HepG2 (cell line): ENCODE data around the gene NKX2-3. TPM values are rescaled to one million over a fixed set of nuclear protein-coding genes. Genes with fewer than 3 reads are reported as not detected.

Experiments
- ATAC-seq: fragments of 200-7000 bp; cut with Tn5 transposase; 3 replicates; pipeline ENCODE4 v1.9.1; 2020; ENCODE audit warnings: mild to moderate bottlenecking, moderate library complexity
- BruUV-seq: library from RNA; stranded (reverse); fragments of 400-500 nt; replicated peaks from 2 replicates; lab custom pipeline; 2021; lab: Mats Ljungman, UMichigan
- CTCF ChIA-PET: fragments of 300-600 bp; formaldehyde crosslinking; extraction: SDS; loops from one replicate; lab custom pipeline; 2021; ENCODE audit warnings: low total read pairs, inconsistent platforms, low intra/inter-chr PET ratio; lab: Yijun Ruan, JAX
- POLR2A ChIA-PET: fragments of 350-600 bp; sonication (Branson Sonifier 250); formaldehyde crosslinking; loops from one replicate; lab custom pipeline; 2020; ENCODE audit warnings: antibody characterized with exemption, inconsistent platforms; lab: Yijun Ruan, JAX
- DNase-seq: peaks from one replicate; pipeline ENCODE4 v3.0.0-alpha.2; 2015; ENCODE audit warnings: low spot score
- FAIRE-seq: peaks from 3 replicates; lab custom pipeline; 2011; peaks lifted over from hg19 to GRCh38; lab: Jason Lieb, UNC
- H2AFZ ChIP-seq: one replicate; pipeline ENCODE4 v1.6.1; 2011; ENCODE audit warnings: low read length, inconsistent platforms
- H3K27ac ChIP-seq: fragments of 300-600 bp; 3 replicates; pipeline ENCODE4 v1.8.0; 2011; ENCODE audit warnings: mixed run types, mild to moderate bottlenecking, mixed read lengths, low read length, inconsistent platforms; ENCODE audit not compliant: insufficient read depth; ENCODE audit errors: extremely low read length
- H3K27me3 ChIP-seq, 2 experiments: fragments of 200-600 bp in 1 of 2; 2 replicates in 1 of 2; 3 replicates in 1 of 2; pipeline versions ENCODE4 v1.6.0 to v1.8.0; 2011; ENCODE audit warnings: low read length in 2 of 2, mild to moderate bottlenecking in 2 of 2, moderate library complexity in 2 of 2, inconsistent platforms in 1 of 2; ENCODE audit not compliant: insufficient read depth in 2 of 2, control insufficient read depth in 1 of 2
- H3K36me3 ChIP-seq, 2 experiments: fragments of 200-600 bp in 1 of 2; replicated peaks in 1 of 2; 2 replicates in 1 of 2; 3 replicates in 1 of 2; pipeline versions ENCODE4 v1.5.1 to v1.8.0; 2011; ENCODE audit warnings: low read length in 2 of 2, inconsistent platforms in 1 of 2; ENCODE audit not compliant: insufficient read depth in 2 of 2, control insufficient read depth in 1 of 2
- H3K4me1 ChIP-seq: 2 replicates; pipeline ENCODE4 v1.5.1; 2012; ENCODE audit warnings: low read length, inconsistent platforms; ENCODE audit not compliant: insufficient read depth
- H3K4me2 ChIP-seq: 2 replicates; pipeline ENCODE4 v1.6.0; 2011; ENCODE audit warnings: low read depth, low read length, inconsistent platforms
- H3K4me3 ChIP-seq, 3 experiments: fragments of 200-600 bp in 1 of 3; sonication (generic), shearing (Covaris generic) in 1 of 3; replicated peaks in 1 of 3; 2 replicates each; pipeline ENCODE4 v1.5.1; 2011 to 2016; ENCODE audit warnings: low read length in 3 of 3, inconsistent platforms in 2 of 3, low read depth in 2 of 3, mild to moderate bottlenecking in 2 of 3, control low read depth in 1 of 3, mixed read lengths in 1 of 3; ENCODE audit not compliant: insufficient read depth in 1 of 3
- H3K79me2 ChIP-seq: one replicate; pipeline ENCODE4 v1.6.1; 2011; ENCODE audit warnings: low read length, inconsistent platforms; ENCODE audit not compliant: insufficient read depth
- H3K9ac ChIP-seq: 2 replicates; pipeline ENCODE4 v1.6.0; 2011; ENCODE audit warnings: mild to moderate bottlenecking, low read depth, low read length, inconsistent platforms; ENCODE audit not compliant: insufficient read depth
- H3K9me3 ChIP-seq: 2 replicates; pipeline ENCODE4 v1.5.1; 2012; ENCODE audit warnings: mild to moderate bottlenecking, low read length
- H4K20me1 ChIP-seq: 2 replicates; pipeline ENCODE4 v1.6.0; 2011; ENCODE audit warnings: inconsistent platforms, mild to moderate bottlenecking, low read length, moderate library complexity; ENCODE audit not compliant: insufficient read depth
- ARNT ChIP-seq: fragments of 450-650 bp; IDR thresholded peaks from 2 replicates; pipeline ENCODE4 v1.6.1; 2017
- CBX2 ChIP-seq, 2 experiments: fragments of 200-600 bp in 1 of 2; sonication (generic); formaldehyde crosslinking in 1 of 2; IDR thresholded peaks; 2 replicates each; pipeline versions ENCODE4 v1.7.0 to v1.8.1; 2018 to 2022; ENCODE audit warnings: low read depth in 2 of 2, low read length in 1 of 2, mild to moderate bottlenecking in 1 of 2, missing genetic modification reagents in 1 of 2
- NBN ChIP-seq: fragments of 450-650 bp; conservative IDR thresholded peaks from 2 replicates; pipeline ENCODE4 v1.6.1; 2017
- SKI ChIP-seq: fragments of 450-650 bp; IDR thresholded peaks from one replicate; pipeline ENCODE4 v1.6.1; 2018; ENCODE audit warnings: mild to moderate bottlenecking; ENCODE audit not compliant: partially characterized antibody
- SMC3 ChIP-seq: IDR thresholded peaks from 2 replicates; pipeline ENCODE4 v1.6.1; 2011; ENCODE audit warnings: low read length, improper control_type of control experiment
- ZNF629 ChIP-seq: sonication (generic); formaldehyde crosslinking; conservative IDR thresholded peaks from 2 replicates; pipeline ENCODE4 v1.5.0; 2020; ENCODE audit warnings: missing genetic modification reagents
- ZNF720 ChIP-seq: sonication (generic); formaldehyde crosslinking; IDR thresholded peaks from 2 replicates; pipeline ENCODE4 v1.4.0; 2020; ENCODE audit warnings: missing genetic modification reagents
- WGBS: methylation state at CpG from one replicate; pipeline ENCODE4 v1.1.6; 2017; ENCODE audit warnings: low lambda C conversion rate; 5-methylcytosine and 5-hydroxymethylcytosine counted together
- in situ Hi-C: cut with HindIII; loops from 2 replicates; pipeline ENCODE4 v1.10.0; 2017; ENCODE audit warnings: low pct_unique_long_range_greater_than_20kb; ENCODE audit not compliant: extremely low pct_ligation_motif_present
- intact Hi-C: fragments of 100-400 bp; cut with micrococcal nuclease; formaldehyde crosslinking; loops from one replicate; pipeline ENCODE4 v1.10.0; 2022; ENCODE audit not compliant: unreplicated experiment
- polyA plus RNA-seq, 8 experiments: library from polyadenylated mRNA; depleted of rRNA in 3 of 8; stranded (reverse) in 7 of 8; unstranded in 1 of 8; fragments of >200 nt; fragmentation: Illumina TruSeq in 4 of 8; extraction: Trizol in 4 of 8; gene quantifications; 2 replicates each; pipeline versions ENCODE4 v1.2.1 to v1.2.3, GENCODE V29; 2011 to 2016; ENCODE audit warnings: low read depth in 4 of 8, missing spikeins in 1 of 8, mixed read lengths in 1 of 8; ENCODE audit not compliant: insufficient read depth in 1 of 8
- total RNA-seq, 5 experiments: library from RNA; depleted of rRNA; stranded (reverse); fragments of >200 nt; fragmentation: Illumina TruSeq; extraction: Trizol; gene quantifications; 2 replicates each; pipeline ENCODE4 v1.2.3, GENCODE V29; 2016; ENCODE audit warnings: low read depth in 1 of 5

The NKX2-3 gene
- total and polyA plus RNA-seq, 2 of the 13 experiments (the other 11 are each of a cell fraction or from before 2014, with no cell fraction given) = not detected

- H3K4me1 ChIP-seq = no peaks in the 10 kb centered on the region
- TF ChIP-seq NBN (no peak), CBX2 (IDR thresholded peaks at IDR 0.05; ENCODE audit: low read depth, low read length) (peak; percentile 94), CBX2 (CRISPR knock-in tag; IDR thresholded peaks at IDR 0.05; ENCODE audit: low read depth) (no peak)
- no peak overlapping the region for H3K27ac ChIP-seq
- H3K9me3 ChIP-seq = no peaks in the 10 kb centered on the region
- in situ Hi-C loops = no loop called here
- intact Hi-C loops = no loop called here
- ATAC-seq (no peak), DNase-seq (no peak), FAIRE-seq (no peak)
- WGBS = 22% methylated on average over 10 of the region's 10 CpGs
- no peak overlapping the region for H3K4me3 ChIP-seq
- H3K4me2 ChIP-seq = no peak overlapping the region
- no peaks in the 10 kb centered on the region for H3K79me2 ChIP-seq
- no peaks in the 10 kb centered on the region for H4K20me1 ChIP-seq
- no peak overlapping the region for H3K9ac ChIP-seq
- ChIA-PET POLR2A (no interaction called here), CTCF (no interaction called here)
- BruUV-seq = no TSS peak
- no peaks in the 10 kb centered on the region for H3K36me3 ChIP-seq
- H2AFZ ChIP-seq = no peak overlapping the region
- H3K27me3 ChIP-seq = peaks cover 9 to 90% of the 10 kb centered on the region in 2 experiments
Observed at GRCh38 chr10:99528494-99529441, 4.0 kb upstream of the NKX2-3 start.

GRCh38 chr10:99529591-99530107, 3.1 kb upstream of the NKX2-3 start:
- ChIA-PET CTCF (no interaction called here), POLR2A (no interaction called here)
- Histone ChIP-seq H3K9me3 (no peaks in the 10 kb centered on the region), H4K20me1 (0 out of 2 replicates have a peak, but pooled peaks cover under 1% of the 10 kb centered on the region), H3K36me3 (no peaks in the 10 kb centered on the region), H2AFZ (no peak overlapping the region), H3K79me2 (no peaks in the 10 kb centered on the region), H3K27me3 (peaks cover 12 to 91% of the 10 kb centered on the region in 2 experiments), H3K9ac (no peak overlapping the region), H3K4me1 (no peaks in the 10 kb centered on the region), H3K27ac (no peak overlapping the region), H3K4me3 (no peak overlapping the region), H3K4me2 (no peak overlapping the region)
- TF ChIP-seq ZNF629 (CRISPR knock-in tag) (no peak), SMC3 (no peak), SKI (no peak), ZNF720 (CRISPR knock-in tag) (no peak), ARNT (no peak)
- in situ Hi-C loops (no loop called here), intact Hi-C loops (no loop called here)
- 51% methylated on average over 19 of the region's 22 CpGs for WGBS
- FAIRE-seq = no peak
- ATAC-seq = no peak
- DNase-seq = no peak
- no TSS peak for BruUV-seq
